Amygdala (tissue), 56 donors: ENCODE results near the gene ADAM33.

ENCODE experiments used
- DNase-seq, 56 donors: peaks; one replicate each; lab custom pipeline; 2025; lab: John Stamatoyannopoulos, UW

The ADAM33 gene

DNA sequence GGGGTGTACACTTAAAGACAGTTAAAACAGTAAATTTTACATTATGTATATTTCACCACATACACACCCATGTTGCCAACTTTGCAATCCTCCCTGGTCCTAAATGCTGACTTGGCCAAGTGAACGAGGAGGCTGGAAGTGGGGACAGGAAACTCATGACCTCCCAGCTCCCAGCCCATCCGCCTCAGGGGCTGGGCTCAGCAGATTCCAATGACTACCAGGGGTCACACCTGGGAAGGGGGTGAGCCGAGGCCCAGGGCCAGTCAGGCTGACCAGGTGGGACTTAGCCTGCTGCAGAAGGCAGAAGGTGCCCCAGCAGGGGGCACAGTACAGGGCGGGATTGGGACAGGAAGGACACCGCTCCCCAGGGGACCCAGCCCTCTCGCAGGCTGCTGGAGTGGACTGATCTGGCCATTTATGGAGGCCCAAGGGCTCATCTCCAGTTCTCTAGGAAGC is 28.2 kb upstream of the ADAM33 start:
- no peak for DNase-seq

GRCh38 chr20:3707508-3707899 is 25.7 kb upstream of the ADAM33 start:
- no peak for DNase-seq

GRCh38 chr20:3706774-3707507 is 25.1 kb upstream of the ADAM33 start:
- no peak for DNase-seq

DNA sequence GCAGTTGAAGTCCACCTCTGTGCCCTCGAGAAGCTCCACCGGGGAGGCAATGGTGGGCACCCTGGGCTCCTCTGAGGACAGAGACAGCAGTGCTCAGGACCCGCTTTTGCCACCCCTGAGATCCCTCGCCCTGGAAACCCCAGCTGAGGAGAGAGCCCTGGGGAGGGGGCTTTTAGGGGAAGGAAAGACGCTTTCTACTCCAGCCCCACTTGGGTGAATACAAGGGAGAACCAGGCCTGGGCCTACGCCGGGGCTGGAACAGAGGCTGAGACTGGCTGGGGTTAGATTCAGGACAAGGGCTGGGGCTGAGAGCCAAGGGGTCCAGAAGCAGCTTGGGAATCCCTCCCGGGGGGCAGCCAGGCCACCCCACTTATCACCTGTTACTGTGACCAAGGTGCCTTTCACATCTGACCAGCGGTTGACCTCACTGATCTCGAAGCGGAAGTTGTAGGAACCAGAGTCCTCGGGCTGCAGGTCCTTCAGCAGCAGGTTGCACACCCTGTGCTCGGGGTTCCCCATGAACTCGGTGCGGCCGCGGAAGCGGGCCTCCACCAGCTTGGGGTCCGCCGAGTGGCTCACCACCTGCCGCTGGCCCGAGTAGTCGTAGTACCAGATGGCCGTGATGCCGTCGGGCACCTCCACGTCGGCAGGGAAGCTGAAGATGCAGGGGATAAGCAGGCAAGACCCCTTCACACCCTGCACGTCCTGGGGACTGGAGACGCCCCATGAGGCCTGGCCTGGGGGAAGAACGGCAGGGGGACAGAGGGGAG is 24.3 kb upstream of the ADAM33 start:
- DNase-seq, result no peak

GRCh38 chr20:3705491-3705969 is 23.7 kb upstream of the ADAM33 start:
- no peak for DNase-seq

GRCh38 chr20:3704087-3704486 is 22.3 kb upstream of the ADAM33 start:
- no peak for DNase-seq

- no peak for DNase-seq
These were observed 21.0 kb upstream of the ADAM33 start for GRCh38 chr20:3702611-3703391.

DNA sequence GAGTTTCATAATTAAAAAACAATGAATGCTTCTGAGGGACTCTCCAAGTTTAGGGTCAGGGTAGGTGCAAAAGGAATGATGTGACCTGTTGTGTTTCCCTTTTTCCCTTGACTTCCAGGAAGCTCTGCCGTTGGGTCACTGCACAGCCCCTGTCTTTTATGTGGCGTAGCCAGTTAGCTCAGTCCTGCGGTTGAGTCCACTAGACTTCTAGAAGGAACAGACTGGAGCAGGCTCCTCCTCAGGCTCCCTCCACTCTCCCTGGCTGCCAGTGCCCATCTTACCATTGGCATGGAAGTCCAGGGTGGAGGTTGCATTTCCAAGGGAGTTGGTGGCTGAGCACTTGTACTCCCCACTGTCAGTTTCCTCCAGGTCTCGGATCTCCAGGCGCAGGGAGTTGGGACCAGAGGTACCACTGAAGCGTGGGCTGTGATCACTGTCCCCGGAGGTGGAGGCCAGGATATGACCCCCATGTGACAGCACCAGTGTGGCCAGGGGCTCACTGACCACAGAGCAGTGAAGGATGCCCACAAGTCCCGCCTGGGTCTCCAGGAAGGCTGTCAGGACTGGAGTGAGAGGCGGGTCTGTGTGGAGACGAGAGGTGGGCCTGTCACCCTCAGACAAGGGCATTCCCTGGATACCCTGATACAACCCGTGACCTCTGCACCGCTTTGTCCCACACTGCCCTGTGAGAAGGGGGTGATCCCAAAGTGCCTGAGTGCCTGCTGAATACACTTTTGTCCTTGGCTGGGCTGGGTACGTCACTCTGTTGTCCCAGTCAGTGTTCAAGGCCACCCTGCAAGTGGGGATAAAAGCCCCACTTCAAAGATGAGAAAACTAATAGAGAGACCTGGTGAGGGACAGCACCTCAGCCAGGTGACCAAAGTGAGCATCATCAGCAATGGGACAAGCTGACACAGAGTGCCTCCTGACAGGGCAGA is 19.5 kb upstream of the ADAM33 start:
- no peak for DNase-seq

DNA sequence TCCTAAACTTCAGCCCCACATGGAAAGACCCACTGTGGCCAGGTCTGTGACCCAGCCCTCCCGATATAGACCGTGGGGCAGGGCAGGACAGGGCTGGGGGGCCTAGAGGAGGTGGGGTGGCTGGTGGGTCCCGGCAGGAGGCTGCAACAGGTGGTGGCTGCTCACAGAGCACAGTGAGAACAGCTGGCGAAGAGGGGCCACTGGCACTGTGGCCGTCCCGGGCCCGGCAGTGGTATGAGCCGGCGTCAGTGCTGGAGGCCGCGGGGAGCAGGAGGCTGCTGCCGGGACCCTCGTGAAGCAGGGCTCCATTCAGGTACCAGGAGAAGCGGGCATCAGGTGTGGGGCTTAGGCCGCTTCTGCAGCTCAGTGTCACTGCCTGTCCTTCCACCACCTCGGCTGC is 17.2 kb upstream of the ADAM33 start:
- DNase-seq, result no peak

GRCh38 chr20:3698591-3699001 is 16.8 kb upstream of the ADAM33 start:
- DNase-seq, result no peak

GRCh38 chr20:3697588-3698305 is 15.9 kb upstream of the ADAM33 start:
- DNase-seq, result no peak

GRCh38 chr20:3696745-3697587 is 15.2 kb upstream of the ADAM33 start:
- DNase-seq, result no peak

GRCh38 chr20:3696200-3696599 is 14.4 kb upstream of the ADAM33 start:
- no peak for DNase-seq

DNA sequence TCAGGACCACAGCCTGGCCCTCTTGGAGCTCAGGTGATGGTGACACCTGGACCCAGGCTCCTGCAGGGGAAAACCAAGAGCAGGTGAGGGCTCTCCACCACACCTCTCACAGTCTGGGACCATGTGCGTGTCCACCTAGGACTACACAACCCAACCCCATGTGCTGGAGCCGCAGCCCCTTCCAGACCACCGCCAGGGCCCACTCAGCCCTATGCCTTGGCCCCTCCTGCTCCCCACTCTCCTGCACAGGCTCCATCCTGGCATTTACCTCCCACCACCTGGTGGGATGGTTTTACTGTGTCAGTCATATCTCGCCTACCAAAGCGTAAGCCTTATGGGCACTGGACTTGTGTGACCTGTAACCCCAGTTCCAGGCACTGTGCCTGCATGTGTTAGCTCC is 13.1 kb upstream of the ADAM33 start:
- DNase-seq, result no peak

DNA sequence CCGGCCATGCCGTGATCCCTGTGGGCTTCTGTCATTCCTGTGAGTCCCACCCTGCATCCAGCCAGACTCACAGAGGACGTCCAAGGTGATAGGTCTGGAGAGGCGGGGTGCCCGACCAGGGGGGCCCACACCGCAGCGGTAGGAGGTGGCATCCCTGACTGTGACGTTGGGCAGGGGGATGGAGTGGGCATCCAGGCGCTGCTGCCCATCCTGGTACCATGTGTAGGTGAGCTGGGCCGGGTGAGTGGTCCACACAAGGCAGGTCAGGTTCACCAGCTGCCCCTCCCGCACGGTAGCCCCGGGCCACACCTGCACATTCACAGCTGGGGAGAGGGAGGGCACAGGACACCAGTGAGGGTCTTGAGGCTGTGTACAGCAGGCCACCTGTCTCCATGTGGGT is 11.6 kb upstream of the ADAM33 start:
- no peak for DNase-seq

GRCh38 chr20:3692706-3693294 is 11.0 kb upstream of the ADAM33 start:
- no peak for DNase-seq

GRCh38 chr20:3691897-3692296 is 10.1 kb upstream of the ADAM33 start:
- DNase-seq, result no peak

- no peak for DNase-seq
These were observed 9.5 kb upstream of the ADAM33 start for GRCh38 chr20:3691306-3691705.
